ENCODE measurements around the gene MAB21L4.

The MAB21L4 gene

DNA sequence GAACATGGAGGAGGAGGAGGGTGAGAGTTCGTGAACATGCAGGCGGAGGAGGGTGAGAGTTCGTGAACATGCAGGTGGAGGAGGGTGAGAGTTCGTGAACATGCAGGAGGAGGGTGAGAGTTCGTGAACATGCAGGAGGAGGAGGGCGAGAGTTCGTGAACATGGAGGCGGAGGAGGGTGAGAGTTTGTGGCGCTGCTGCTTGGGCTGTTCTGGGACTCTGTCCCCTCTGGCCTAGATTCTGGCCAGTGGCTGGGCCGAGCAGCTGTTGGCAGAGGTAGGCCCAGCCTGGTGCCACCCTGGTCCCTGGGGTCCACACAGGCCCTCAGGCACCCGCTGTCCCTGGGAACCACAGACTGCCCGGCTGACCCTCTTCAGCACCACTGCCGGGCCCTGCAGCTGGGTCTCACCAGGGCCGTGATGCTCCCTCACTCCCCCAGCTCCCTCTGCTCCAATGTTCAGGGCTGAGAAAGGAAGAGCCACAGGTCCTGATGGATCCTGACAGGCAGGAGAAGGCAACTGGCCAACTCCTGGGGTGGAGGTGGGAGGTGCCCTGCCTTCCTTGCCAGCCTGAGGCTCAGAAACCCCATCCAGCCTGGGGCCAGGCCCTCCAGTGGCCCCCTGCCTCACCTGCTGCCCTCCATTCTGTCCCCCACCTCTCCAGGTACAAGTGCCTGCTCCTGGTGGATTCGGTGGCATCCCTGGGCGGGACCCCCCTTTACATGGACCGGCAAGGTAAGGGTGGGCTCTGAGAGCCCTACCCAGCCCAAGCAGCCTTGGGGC is 23.4 kb downstream of the MAB21L4 start:
- no peak overlapping the region for H3K9ac ChIP-seq (ENCODE audit: low read depth, low read length)
- no peak overlapping the region for H3K27ac ChIP-seq (ENCODE audit: low read depth, low read length)
- H3K9me3 ChIP-seq (ENCODE audit: control insufficient read depth, insufficient read depth, low read length), result no peaks in the 10 kb centered on the region
- no peaks in the 10 kb centered on the region for H3K4me1 ChIP-seq (ENCODE audit: control insufficient read depth, insufficient read depth, low read length)
- H3K4me3 ChIP-seq (ENCODE audit: low read depth, low read length), result no peak overlapping the region
- H3K36me3 ChIP-seq (ENCODE audit: control insufficient read depth, insufficient read depth, low read length), result no peaks in the 10 kb centered on the region
- H3K27me3 ChIP-seq (ENCODE audit: control insufficient read depth, insufficient read depth, low read length), result no peaks in the 10 kb centered on the region

DNA sequence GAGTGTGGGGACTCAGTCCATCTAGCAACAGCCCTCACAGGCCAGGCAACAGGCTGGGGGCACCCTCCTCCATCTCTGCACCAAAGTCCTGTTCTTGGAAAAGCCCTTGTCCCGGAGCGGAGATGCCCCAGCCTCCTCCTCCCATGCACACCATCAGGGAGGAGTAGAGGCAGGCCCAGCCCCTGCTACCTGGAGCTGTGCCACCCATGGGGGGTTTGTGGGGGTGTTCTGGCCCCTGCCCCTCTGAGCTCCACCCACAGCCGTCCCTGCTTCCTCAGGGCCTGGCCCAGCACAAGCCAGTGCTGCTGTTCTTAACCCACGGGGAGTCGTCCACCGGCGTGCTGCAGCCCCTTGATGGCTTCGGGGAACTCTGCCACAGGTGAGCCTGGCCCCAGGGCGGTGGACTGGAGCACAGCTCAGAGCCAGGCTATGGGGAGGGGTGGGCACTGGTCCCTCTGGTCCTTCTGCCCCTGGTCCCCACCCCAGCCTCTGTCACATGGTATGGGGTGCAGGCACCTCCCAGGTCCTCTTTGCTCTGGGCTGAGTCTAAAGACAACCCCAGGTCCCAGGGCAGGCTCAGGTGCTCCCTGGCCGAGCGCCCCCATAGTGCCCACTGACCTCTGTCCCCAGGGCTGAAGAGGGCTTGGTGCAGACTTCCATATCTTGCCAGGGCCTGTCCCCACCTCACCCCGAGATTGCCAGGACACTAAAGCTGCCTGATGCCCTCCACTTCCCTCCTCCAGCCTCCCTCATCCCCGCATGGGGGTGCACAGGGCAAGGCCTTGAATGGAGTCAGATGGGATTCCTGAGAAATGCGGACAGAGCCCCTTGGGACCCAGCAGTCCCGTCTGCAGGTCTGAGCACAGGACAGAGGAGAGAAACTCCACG is 24.6 kb downstream of the MAB21L4 start:
- no peaks in the 10 kb centered on the region for H3K36me3 ChIP-seq (ENCODE audit: control insufficient read depth, insufficient read depth, low read length)
- no peak overlapping the region for H3K4me3 ChIP-seq (ENCODE audit: low read depth, low read length)
- H3K9me3 ChIP-seq (ENCODE audit: control insufficient read depth, insufficient read depth, low read length), result no peaks in the 10 kb centered on the region
- H3K27ac ChIP-seq (ENCODE audit: low read depth, low read length), result no peak overlapping the region
- H3K9ac ChIP-seq (ENCODE audit: low read depth, low read length), result no peak overlapping the region
- no peaks in the 10 kb centered on the region for H3K27me3 ChIP-seq (ENCODE audit: control insufficient read depth, insufficient read depth, low read length)
- no peaks in the 10 kb centered on the region for H3K4me1 ChIP-seq (ENCODE audit: control insufficient read depth, insufficient read depth, low read length)

DNA sequence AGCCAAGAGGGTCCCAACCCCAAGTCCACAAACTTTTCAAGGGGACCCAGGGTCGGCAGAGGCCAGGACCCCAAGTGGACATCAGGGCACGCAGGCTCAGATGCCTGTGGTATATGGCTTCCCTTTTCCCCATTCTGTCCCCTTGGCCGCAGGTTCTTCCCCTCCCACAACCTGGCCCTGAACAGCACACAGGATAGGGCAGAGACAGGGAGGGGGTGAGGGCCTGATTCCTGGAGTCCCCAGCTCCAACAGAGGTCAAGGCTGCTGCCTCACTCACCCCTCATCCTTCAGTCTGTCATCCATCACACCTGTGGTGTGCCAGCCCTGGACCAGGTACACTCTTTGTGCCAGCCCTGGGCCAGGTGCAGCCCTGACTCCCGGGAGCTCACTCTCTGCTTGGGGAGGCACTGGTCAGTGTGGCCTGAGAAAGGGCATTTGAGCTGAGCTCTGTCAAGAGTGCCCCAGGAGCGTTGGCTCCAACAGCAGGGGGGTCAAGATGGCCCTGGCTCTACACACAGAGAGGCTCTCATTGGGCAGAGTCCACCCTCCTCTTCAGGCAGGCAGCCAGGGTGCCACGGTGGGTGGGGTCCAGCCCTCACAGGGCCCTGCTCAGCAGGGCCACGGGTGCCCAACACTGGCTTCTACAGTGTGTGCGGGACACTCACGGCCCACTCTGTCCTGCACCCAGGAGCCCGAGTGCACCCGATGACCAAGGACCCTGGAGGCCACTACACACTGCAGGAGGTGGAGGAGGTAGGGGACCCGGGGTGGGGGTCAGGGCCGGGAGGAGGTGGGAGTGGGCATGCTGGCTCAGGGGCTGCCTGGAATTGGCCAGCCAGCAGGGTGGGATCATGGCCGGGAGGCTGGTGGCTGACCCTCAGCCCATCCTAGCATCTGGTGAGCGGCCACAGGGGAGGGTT is 25.7 kb downstream of the MAB21L4 start:
- Histone ChIP-seq H3K4me1 (ENCODE audit: control insufficient read depth, insufficient read depth, low read length) (no peaks in the 10 kb centered on the region), H3K9ac (ENCODE audit: low read depth, low read length) (no peak overlapping the region), H3K27ac (ENCODE audit: low read depth, low read length) (no peak overlapping the region), H3K27me3 (ENCODE audit: control insufficient read depth, insufficient read depth, low read length) (no peaks in the 10 kb centered on the region), H3K9me3 (ENCODE audit: control insufficient read depth, insufficient read depth, low read length) (no peaks in the 10 kb centered on the region), H3K4me3 (ENCODE audit: low read depth, low read length) (no peak overlapping the region), H3K36me3 (ENCODE audit: control insufficient read depth, insufficient read depth, low read length) (no peaks in the 10 kb centered on the region)

DNA sequence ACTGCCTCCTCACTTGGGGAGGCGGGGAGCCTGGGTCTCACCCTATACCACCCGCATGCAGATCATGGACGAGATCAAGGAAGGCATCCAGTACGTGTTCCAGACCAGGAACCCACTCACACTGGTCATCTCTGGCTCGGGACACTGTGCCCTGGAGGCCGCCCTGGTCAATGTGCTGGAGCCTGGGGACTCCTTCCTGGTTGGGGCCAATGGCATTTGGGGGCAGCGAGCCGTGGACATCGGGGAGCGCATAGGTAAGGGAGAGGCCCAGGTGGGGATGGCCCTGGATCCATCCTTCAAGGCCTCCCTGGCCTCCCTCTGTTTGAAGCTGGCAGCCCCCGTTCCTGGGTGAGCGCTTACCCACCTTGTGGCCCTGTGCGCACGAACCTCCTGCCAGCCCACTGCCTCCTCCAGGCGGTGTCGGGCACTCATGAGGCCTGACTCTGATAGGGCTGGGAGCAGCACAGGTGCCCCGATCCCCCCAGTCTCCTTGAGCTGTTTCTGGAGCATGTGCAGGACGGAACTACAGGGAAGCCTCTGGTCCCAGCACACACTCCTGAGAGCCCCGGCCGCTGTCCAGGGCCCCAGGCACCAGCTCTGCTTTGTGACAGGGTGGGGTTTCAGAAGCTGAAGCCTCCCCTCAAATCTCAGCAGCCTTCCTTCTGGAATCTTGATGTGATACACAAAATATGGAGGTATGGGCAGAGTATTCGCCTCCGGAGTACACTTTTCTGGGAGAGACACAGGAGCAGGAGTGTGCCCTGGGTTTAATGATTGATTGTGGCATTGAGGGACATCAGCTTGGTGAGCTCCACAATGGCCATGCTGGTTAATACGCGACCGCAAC is 26.6 kb downstream of the MAB21L4 start:
- H3K27ac ChIP-seq (ENCODE audit: low read depth, low read length), result no peak overlapping the region
- H3K36me3 ChIP-seq (ENCODE audit: control insufficient read depth, insufficient read depth, low read length), result no peaks in the 10 kb centered on the region
- H3K4me1 ChIP-seq (ENCODE audit: control insufficient read depth, insufficient read depth, low read length), result no peaks in the 10 kb centered on the region
- H3K4me3 ChIP-seq (ENCODE audit: low read depth, low read length), result no peak overlapping the region
- H3K9me3 ChIP-seq (ENCODE audit: control insufficient read depth, insufficient read depth, low read length), result no peaks in the 10 kb centered on the region
- H3K9ac ChIP-seq (ENCODE audit: low read depth, low read length), result no peak overlapping the region
- H3K27me3 ChIP-seq (ENCODE audit: control insufficient read depth, insufficient read depth, low read length), result no peaks in the 10 kb centered on the region

DNA sequence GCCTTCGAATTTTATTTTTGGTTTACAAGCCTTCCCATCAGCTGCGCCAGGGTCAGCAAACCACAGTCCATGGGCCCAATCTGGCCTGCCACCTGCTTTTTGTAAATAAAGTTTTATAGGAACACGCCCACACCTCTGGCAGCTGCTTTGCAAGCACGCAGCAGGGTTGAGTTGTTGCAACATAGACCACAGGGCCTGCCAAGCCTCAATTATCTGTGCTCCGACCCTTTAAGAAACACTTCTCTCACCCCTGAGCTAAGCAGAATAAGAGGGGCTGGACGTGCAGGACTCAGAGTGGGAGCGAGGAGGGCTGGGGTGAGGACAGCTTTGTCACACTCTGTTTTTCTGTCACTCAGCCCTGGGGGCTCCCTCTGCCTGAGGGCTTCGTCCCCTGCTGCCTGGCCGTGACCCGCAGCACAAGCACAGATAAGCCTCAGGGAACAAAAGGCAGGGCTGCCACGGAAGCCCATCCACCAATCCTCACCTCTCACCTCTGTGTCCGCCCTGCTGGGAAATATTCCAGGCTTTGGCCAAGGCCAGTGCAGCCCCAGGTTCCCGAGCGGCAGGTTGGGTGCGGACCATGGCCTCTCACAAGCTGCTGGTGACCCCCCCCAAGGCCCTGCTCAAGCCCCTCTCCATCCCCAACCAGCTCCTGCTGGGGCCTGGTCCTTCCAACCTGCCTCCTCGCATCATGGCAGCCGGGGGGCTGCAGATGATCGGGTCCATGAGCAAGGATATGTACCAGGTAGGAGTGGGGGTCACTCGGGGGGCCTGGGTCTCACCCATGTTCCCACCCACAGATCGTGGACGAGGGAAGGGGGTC is 27.5 kb downstream of the MAB21L4 start, which contains the start of gene AGXT:
Gene AGXT (plus strand): TSS at position 539 of the 823 bp plus-strand sequence. CDS start 42 bp downstream, at position 581.
- Histone ChIP-seq H3K36me3 (ENCODE audit: control insufficient read depth, insufficient read depth, low read length) (no peaks in the 10 kb centered on the region), H3K27ac (ENCODE audit: low read depth, low read length) (no peak within 1 kb of the TSS), H3K4me1 (ENCODE audit: control insufficient read depth, insufficient read depth, low read length) (no peaks in the 10 kb centered on the region), H3K27me3 (ENCODE audit: control insufficient read depth, insufficient read depth, low read length) (no peaks in the 10 kb centered on the region), H3K9me3 (ENCODE audit: control insufficient read depth, insufficient read depth, low read length) (no peaks in the 10 kb centered on the region), H3K4me3 (ENCODE audit: low read depth, low read length) (no peak within 1 kb of the TSS), H3K9ac (ENCODE audit: low read depth, low read length) (no peak within 1 kb of the TSS)

DNA sequence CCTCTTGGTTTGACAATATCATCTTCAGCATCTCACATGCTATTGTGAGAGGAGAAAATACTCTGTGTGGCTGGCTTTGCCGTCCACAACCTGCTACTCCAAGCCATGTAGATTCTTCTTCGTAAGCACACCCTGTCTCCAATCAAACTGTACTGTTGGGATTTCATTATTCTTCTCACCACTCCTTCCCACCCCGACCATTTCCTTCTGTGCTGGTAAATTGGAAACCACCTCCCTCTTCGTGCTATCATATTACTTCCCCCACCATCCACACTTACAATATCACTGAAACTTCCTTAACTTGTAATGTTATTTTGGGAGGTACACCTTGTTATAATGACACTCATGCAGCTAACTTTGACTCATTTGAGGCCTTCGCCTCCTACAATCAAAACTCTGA is 30.6 kb downstream of the MAB21L4 start:
- H3K36me3 ChIP-seq (ENCODE audit: control insufficient read depth, insufficient read depth, low read length), result no peaks in the 10 kb centered on the region
- H3K9me3 ChIP-seq (ENCODE audit: control insufficient read depth, insufficient read depth, low read length), result no peaks in the 10 kb centered on the region
- H3K27ac ChIP-seq (ENCODE audit: low read depth, low read length), result no peak overlapping the region
- H3K4me1 ChIP-seq (ENCODE audit: control insufficient read depth, insufficient read depth, low read length), result no peaks in the 10 kb centered on the region
- no peak overlapping the region for H3K4me3 ChIP-seq (ENCODE audit: low read depth, low read length)
- H3K27me3 ChIP-seq (ENCODE audit: control insufficient read depth, insufficient read depth, low read length), result no peaks in the 10 kb centered on the region
- H3K9ac ChIP-seq (ENCODE audit: low read depth, low read length), result no peak overlapping the region

DNA sequence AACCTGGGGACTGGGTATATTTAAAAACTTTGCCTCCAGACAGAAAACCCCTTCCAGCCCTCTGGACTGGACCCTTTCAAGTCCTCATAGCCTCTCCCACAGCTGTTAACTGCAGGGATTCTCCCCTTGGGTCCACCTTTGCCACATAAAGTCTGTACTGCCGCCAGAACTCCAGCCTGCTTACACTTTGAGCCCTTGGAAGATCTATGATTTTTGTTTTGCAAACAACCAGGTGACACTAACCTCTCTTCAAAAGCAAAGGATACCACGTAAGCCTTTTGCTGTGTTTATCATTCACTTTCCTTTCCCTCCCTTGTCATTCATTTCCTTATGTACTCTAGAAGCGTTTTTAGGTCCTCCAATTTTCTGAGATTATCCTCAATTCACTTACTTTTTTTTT is 31.5 kb downstream of the MAB21L4 start:
- H3K27ac ChIP-seq (ENCODE audit: low read depth, low read length), result no peak overlapping the region
- no peak overlapping the region for H3K9ac ChIP-seq (ENCODE audit: low read depth, low read length)
- H3K4me1 ChIP-seq (ENCODE audit: control insufficient read depth, insufficient read depth, low read length), result no peaks in the 10 kb centered on the region
- no peaks in the 10 kb centered on the region for H3K36me3 ChIP-seq (ENCODE audit: control insufficient read depth, insufficient read depth, low read length)
- H3K27me3 ChIP-seq (ENCODE audit: control insufficient read depth, insufficient read depth, low read length), result no peaks in the 10 kb centered on the region
- H3K9me3 ChIP-seq (ENCODE audit: control insufficient read depth, insufficient read depth, low read length), result no peaks in the 10 kb centered on the region
- no peak overlapping the region for H3K4me3 ChIP-seq (ENCODE audit: low read depth, low read length)

DNA sequence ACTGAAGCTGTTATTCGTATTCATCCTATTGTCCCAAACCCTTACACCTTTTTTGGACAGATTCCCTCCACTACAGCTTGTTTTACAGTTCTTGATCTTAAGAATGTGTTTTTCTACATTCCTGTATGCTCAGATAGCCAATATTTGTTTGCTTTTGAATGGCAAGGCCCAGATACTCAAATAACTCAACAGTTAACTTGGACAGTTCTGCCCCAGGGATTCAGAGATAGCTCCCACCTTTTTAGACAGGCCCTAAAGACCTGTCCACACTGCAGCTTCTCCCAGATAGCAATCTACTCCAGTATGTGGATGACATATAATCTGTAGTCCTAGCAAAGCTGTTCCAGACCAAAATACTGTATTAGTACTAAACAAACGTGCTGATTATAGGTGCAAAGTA is 34.4 kb downstream of the MAB21L4 start:
- Histone ChIP-seq H3K27ac (ENCODE audit: low read depth, low read length) (no peak overlapping the region), H3K9ac (ENCODE audit: low read depth, low read length) (no peak overlapping the region), H3K36me3 (ENCODE audit: control insufficient read depth, insufficient read depth, low read length) (no peaks in the 10 kb centered on the region), H3K27me3 (ENCODE audit: control insufficient read depth, insufficient read depth, low read length) (no peaks in the 10 kb centered on the region), H3K4me1 (ENCODE audit: control insufficient read depth, insufficient read depth, low read length) (no peaks in the 10 kb centered on the region), H3K9me3 (ENCODE audit: control insufficient read depth, insufficient read depth, low read length) (no peaks in the 10 kb centered on the region), H3K4me3 (ENCODE audit: low read depth, low read length) (no peak overlapping the region)

DNA sequence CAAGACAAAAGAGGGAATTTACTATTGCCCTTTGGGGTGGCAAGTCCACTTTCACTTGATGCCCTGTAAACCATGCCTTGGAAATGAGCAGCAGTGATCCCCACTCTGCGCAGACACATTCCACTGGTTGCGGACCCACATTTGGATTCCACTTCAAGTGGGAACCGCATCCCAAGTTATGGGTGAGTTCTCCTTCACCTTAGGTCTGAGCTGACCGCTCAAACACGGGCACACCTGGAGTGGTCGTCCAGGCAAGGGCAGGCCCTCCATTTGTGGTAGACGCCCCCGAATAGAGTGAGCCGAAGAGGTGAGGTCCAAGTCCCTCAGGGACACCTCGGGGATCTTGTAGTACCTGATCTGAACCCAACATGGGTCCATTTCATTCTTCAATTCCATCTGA is 37.1 kb downstream of the MAB21L4 start:
- Histone ChIP-seq H3K36me3 (ENCODE audit: control insufficient read depth, insufficient read depth, low read length) (no peaks in the 10 kb centered on the region), H3K27me3 (ENCODE audit: control insufficient read depth, insufficient read depth, low read length) (no peaks in the 10 kb centered on the region), H3K4me1 (ENCODE audit: control insufficient read depth, insufficient read depth, low read length) (no peaks in the 10 kb centered on the region), H3K27ac (ENCODE audit: low read depth, low read length) (no peak overlapping the region), H3K9ac (ENCODE audit: low read depth, low read length) (no peak overlapping the region), H3K4me3 (ENCODE audit: low read depth, low read length) (no peak overlapping the region), H3K9me3 (ENCODE audit: control insufficient read depth, insufficient read depth, low read length) (no peaks in the 10 kb centered on the region; the same call in 1 of the 2 replicates)
